GM12891 (cell line): Measurements from ENCODE around the gene SLC8A1.

Experiments
- POLR2A ChIP-seq: IDR thresholded peaks from 2 replicates; pipeline ENCODE4 v1.6.1; 2011; ENCODE audit warnings: low read depth, low read length, control low read depth
- POLR2AphosphoS5 ChIP-seq: IDR thresholded peaks from 2 replicates; pipeline ENCODE4 v1.6.1; 2011; ENCODE audit warnings: low read depth, low read length, control low read depth
- TAF1 ChIP-seq: IDR thresholded peaks from 2 replicates; pipeline ENCODE4 v1.6.1; 2011; ENCODE audit warnings: low read depth, low read length, control low read depth

DNA sequence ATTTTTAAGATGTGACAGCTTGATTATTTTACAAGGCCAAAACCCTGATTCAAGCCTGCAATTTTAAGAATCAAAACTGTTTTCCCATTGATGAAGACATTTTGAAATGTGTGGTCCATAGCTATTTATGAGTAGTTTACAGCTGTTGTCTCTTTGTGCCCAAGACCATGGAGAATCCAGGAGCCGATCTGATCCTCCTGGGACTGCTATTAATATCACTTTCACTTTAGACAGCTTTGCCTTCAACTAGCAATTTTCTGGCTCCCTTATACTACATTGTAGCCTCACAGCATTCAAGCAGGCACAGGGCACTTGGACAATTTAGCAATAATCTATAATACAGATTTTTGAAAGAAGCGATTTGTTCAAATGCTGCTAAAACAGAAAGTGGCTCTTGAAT is 172.9 kb downstream of the SLC8A1 start:
- no peak for TF ChIP-seq TAF1
- TF ChIP-seq POLR2AphosphoS5: no peak
- TF ChIP-seq POLR2A: no peak
